HepG2 (cell line): ENCODE measurements around the gene RASIP1. TPM values are rescaled to one million over a fixed set of nuclear protein-coding genes. Genes with fewer than 3 reads are reported as not detected.

Experiments
- ATF7 ChIP-seq, 2 experiments: fragments of 450-650 bp in 1 of 2; sonication (generic) in 1 of 2; formaldehyde crosslinking in 1 of 2; IDR thresholded peaks; 2 replicates each; pipeline versions ENCODE4 v1.4.0 to v1.6.1; 2016 to 2020; ENCODE audit warnings: antibody characterized with exemption in 1 of 2, mild to moderate bottlenecking in 1 of 2, missing genetic modification reagents in 1 of 2
- ATM ChIP-seq: fragments of 450-650 bp; IDR thresholded peaks from 2 replicates; pipeline ENCODE4 v1.7.1; 2017; ENCODE audit warnings: mild to moderate bottlenecking, borderline replicate concordance
- CBX2 ChIP-seq, 2 experiments: fragments of 200-600 bp in 1 of 2; sonication (generic); formaldehyde crosslinking in 1 of 2; IDR thresholded peaks; 2 replicates each; pipeline versions ENCODE4 v1.7.0 to v1.8.1; 2018 to 2022; ENCODE audit warnings: low read depth in 2 of 2, low read length in 1 of 2, mild to moderate bottlenecking in 1 of 2, missing genetic modification reagents in 1 of 2
- CEBPG ChIP-seq: IDR thresholded peaks from 2 replicates; pipeline ENCODE4 v1.6.1; 2016
- HOXA7 ChIP-seq: sonication (generic); formaldehyde crosslinking; IDR thresholded peaks from 2 replicates; pipeline ENCODE4 v1.8.1; 2022; ENCODE audit warnings: mild to moderate bottlenecking, missing genetic modification reagents, moderate library complexity
- NBN ChIP-seq: fragments of 450-650 bp; conservative IDR thresholded peaks from 2 replicates; pipeline ENCODE4 v1.6.1; 2017
- NFYC ChIP-seq: IDR thresholded peaks from 2 replicates; pipeline ENCODE4 v1.6.1; 2016; ENCODE audit warnings: missing genetic modification reagents, missing compliant biosample characterization
- SIX1 ChIP-seq: sonication (generic); formaldehyde crosslinking; IDR thresholded peaks from 2 replicates; pipeline ENCODE4 v1.4.0; 2020; ENCODE audit warnings: missing genetic modification reagents, borderline replicate concordance
- SOX6 ChIP-seq, 2 experiments: fragments of 450-650 bp in 1 of 2; sonication (generic) in 1 of 2; formaldehyde crosslinking in 1 of 2; IDR thresholded peaks; 2 replicates each; pipeline versions ENCODE4 v1.4.0 to v1.6.1; 2017 to 2020; ENCODE audit warnings: antibody characterized with exemption in 1 of 2, mild to moderate bottlenecking in 1 of 2, missing genetic modification reagents in 1 of 2
- STAG1 ChIP-seq: sonication (generic); formaldehyde crosslinking; IDR thresholded peaks from 2 replicates; pipeline ENCODE4 v1.4.0; 2020; ENCODE audit warnings: missing genetic modification reagents
- ZFP1 ChIP-seq: IDR thresholded peaks from 2 replicates; pipeline ENCODE4 v1.6.1; 2016
- ZNF326 ChIP-seq: sonication (generic); formaldehyde crosslinking; IDR thresholded peaks from 2 replicates; pipeline ENCODE4 v1.4.0; 2020; ENCODE audit warnings: missing genetic modification reagents, borderline replicate concordance
- ZSCAN20 ChIP-seq: sonication (generic); formaldehyde crosslinking; IDR thresholded peaks from 2 replicates; pipeline ENCODE4 v1.4.0; 2020; ENCODE audit warnings: missing genetic modification reagents, mild to moderate bottlenecking, borderline replicate concordance
- polyA plus RNA-seq, 8 experiments: library from polyadenylated mRNA; depleted of rRNA in 3 of 8; stranded (reverse) in 7 of 8; unstranded in 1 of 8; fragments of >200 nt; fragmentation: Illumina TruSeq in 4 of 8; extraction: Trizol in 4 of 8; gene quantifications; 2 replicates each; pipeline versions ENCODE4 v1.2.1 to v1.2.3, GENCODE V29; 2011 to 2016; ENCODE audit warnings: low read depth in 4 of 8, missing spikeins in 1 of 8, mixed read lengths in 1 of 8; ENCODE audit not compliant: insufficient read depth in 1 of 8
- total RNA-seq, 5 experiments: library from RNA; depleted of rRNA; stranded (reverse); fragments of >200 nt; fragmentation: Illumina TruSeq; extraction: Trizol; gene quantifications; 2 replicates each; pipeline ENCODE4 v1.2.3, GENCODE V29; 2016; ENCODE audit warnings: low read depth in 1 of 5
- TF ChIP-seq, protein P1 (sequence below): sonication (generic); formaldehyde crosslinking; IDR thresholded peaks from 2 replicates; pipeline ENCODE4 v1.5.0; 2020; ENCODE audit warnings: missing genetic modification reagents
- TF ChIP-seq, protein P2 (sequence below): sonication (generic); formaldehyde crosslinking; IDR thresholded peaks from 2 replicates; pipeline ENCODE4 v1.4.0; 2020; ENCODE audit warnings: missing genetic modification reagents, mild to moderate bottlenecking, borderline replicate concordance
- TF ChIP-seq, protein P3 (sequence below): sonication (generic); formaldehyde crosslinking; IDR thresholded peaks from 2 replicates; pipeline ENCODE4 v1.4.0; 2020; ENCODE audit warnings: missing genetic modification reagents
- TF ChIP-seq, protein P4 (sequence below): sonication (generic); formaldehyde crosslinking; IDR thresholded peaks from 2 replicates; pipeline ENCODE4 v1.8.0; 2022; ENCODE audit warnings: missing genetic modification reagents, mild to moderate bottlenecking, moderate library complexity, borderline replicate concordance
- TF ChIP-seq, protein P5 (sequence below): IDR thresholded peaks from 2 replicates; pipeline ENCODE4 v1.6.1; 2016
- TF ChIP-seq, protein P6 (sequence below): IDR thresholded peaks from 2 replicates; pipeline ENCODE4 v1.4.0; 2020; ENCODE audit warnings: mild to moderate bottlenecking, missing genetic modification reagents

Gene RASIP1
- total and polyA plus RNA-seq, 2 of the 13 experiments (the other 11 are each of a cell fraction or from before 2014, with no cell fraction given): 0.44 to 0.58 TPM

DNA sequence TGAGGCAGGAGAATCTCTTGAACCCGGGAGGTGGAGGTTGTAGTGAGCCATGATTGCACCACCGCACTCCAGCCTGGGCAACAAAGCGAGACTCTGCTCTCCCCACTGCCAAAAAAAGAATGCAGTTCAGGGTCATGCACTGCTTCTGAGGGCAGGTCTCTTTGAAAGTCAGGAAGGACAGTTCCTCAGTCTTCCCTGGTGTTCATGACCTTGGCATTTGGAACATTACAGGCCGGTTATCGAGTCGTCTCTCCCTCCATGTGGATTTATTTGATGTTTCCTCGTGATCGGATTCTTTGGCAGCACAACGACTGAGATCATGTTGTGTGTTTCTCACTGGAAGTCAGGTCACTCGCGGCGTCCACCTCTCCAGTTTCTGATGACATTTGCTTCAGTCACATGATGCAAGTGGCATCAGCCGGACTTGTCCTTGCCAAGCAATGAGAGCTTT lies 32.1 kb upstream of the RASIP1 start (continued):
- TF ChIP-seq SIX1 (CRISPR knock-in tag) (peak; percentile 36; the same call in 1 of the 2 replicates), STAG1 (CRISPR knock-in tag) (no peak), SOX6 (IDR thresholded peaks at IDR 0.05) (no peak), SOX6 (CRISPR knock-in tag; IDR thresholded peaks at IDR 0.05) (peak; percentile 39), ZFP1 (CRISPR knock-in tag) (no peak), NBN (no peak), CEBPG (peak; percentile 36; the same call in 1 of the 2 replicates), ATF7 (IDR thresholded peaks at IDR 0.05) (peak; percentile 35; the same call in 1 of the 2 replicates), ATF7 (CRISPR knock-in tag; IDR thresholded peaks at IDR 0.05) (no peak), CBX2 (IDR thresholded peaks at IDR 0.05; ENCODE audit: low read depth, low read length) (no peak), CBX2 (CRISPR knock-in tag; IDR thresholded peaks at IDR 0.05; ENCODE audit: low read depth) (no peak), NFYC (CRISPR knock-in tag) (no peak), ZNF326 (CRISPR knock-in tag) (no peak), ZSCAN20 (CRISPR knock-in tag) (no peak), ATM (no peak), HOXA7 (CRISPR knock-in tag) (no peak)
- TF ChIP-seq, protein P1, sequence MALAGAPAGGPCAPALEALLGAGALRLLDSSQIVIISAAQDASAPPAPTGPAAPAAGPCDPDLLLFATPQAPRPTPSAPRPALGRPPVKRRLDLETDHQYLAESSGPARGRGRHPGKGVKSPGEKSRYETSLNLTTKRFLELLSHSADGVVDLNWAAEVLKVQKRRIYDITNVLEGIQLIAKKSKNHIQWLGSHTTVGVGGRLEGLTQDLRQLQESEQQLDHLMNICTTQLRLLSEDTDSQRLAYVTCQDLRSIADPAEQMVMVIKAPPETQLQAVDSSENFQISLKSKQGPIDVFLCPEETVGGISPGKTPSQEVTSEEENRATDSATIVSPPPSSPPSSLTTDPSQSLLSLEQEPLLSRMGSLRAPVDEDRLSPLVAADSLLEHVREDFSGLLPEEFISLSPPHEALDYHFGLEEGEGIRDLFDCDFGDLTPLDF (CRISPR knock-in tag): no peak
- TF ChIP-seq, protein P2, sequence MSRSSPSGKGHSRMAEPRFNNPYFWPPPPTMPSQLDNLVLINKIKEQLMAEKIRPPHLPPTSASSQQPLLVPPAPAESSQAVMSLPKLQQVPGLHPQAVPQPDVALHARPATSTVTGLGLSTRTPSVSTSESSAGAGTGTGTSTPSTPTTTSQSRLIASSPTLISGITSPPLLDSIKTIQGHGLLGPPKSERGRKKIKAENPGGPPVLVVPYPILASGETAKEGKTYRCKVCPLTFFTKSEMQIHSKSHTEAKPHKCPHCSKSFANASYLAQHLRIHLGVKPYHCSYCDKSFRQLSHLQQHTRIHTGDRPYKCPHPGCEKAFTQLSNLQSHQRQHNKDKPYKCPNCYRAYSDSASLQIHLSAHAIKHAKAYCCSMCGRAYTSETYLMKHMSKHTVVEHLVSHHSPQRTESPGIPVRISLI (CRISPR knock-in tag): peak; percentile 66
- TF ChIP-seq, protein P3, sequence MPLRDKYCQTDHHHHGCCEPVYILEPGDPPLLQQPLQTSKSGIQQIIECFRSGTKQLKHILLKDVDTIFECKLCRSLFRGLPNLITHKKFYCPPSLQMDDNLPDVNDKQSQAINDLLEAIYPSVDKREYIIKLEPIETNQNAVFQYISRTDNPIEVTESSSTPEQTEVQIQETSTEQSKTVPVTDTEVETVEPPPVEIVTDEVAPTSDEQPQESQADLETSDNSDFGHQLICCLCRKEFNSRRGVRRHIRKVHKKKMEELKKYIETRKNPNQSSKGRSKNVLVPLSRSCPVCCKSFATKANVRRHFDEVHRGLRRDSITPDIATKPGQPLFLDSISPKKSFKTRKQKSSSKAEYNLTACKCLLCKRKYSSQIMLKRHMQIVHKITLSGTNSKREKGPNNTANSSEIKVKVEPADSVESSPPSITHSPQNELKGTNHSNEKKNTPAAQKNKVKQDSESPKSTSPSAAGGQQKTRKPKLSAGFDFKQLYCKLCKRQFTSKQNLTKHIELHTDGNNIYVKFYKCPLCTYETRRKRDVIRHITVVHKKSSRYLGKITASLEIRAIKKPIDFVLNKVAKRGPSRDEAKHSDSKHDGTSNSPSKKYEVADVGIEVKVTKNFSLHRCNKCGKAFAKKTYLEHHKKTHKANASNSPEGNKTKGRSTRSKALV (CRISPR knock-in tag): no peak
- TF ChIP-seq, protein P4, sequence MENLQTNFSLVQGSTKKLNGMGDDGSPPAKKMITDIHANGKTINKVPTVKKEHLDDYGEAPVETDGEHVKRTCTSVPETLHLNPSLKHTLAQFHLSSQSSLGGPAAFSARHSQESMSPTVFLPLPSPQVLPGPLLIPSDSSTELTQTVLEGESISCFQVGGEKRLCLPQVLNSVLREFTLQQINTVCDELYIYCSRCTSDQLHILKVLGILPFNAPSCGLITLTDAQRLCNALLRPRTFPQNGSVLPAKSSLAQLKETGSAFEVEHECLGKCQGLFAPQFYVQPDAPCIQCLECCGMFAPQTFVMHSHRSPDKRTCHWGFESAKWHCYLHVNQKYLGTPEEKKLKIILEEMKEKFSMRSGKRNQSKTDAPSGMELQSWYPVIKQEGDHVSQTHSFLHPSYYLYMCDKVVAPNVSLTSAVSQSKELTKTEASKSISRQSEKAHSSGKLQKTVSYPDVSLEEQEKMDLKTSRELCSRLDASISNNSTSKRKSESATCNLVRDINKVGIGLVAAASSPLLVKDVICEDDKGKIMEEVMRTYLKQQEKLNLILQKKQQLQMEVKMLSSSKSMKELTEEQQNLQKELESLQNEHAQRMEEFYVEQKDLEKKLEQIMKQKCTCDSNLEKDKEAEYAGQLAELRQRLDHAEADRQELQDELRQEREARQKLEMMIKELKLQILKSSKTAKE (CRISPR knock-in tag): peak; percentile 94
- TF ChIP-seq, protein P5, sequence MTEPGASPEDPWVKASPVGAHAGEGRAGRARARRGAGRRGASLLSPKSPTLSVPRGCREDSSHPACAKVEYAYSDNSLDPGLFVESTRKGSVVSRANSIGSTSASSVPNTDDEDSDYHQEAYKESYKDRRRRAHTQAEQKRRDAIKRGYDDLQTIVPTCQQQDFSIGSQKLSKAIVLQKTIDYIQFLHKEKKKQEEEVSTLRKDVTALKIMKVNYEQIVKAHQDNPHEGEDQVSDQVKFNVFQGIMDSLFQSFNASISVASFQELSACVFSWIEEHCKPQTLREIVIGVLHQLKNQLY (CRISPR knock-in tag): 0 out of 2 replicates have a peak, but pooled peaks have one; percentile 46
- TF ChIP-seq, protein P6, sequence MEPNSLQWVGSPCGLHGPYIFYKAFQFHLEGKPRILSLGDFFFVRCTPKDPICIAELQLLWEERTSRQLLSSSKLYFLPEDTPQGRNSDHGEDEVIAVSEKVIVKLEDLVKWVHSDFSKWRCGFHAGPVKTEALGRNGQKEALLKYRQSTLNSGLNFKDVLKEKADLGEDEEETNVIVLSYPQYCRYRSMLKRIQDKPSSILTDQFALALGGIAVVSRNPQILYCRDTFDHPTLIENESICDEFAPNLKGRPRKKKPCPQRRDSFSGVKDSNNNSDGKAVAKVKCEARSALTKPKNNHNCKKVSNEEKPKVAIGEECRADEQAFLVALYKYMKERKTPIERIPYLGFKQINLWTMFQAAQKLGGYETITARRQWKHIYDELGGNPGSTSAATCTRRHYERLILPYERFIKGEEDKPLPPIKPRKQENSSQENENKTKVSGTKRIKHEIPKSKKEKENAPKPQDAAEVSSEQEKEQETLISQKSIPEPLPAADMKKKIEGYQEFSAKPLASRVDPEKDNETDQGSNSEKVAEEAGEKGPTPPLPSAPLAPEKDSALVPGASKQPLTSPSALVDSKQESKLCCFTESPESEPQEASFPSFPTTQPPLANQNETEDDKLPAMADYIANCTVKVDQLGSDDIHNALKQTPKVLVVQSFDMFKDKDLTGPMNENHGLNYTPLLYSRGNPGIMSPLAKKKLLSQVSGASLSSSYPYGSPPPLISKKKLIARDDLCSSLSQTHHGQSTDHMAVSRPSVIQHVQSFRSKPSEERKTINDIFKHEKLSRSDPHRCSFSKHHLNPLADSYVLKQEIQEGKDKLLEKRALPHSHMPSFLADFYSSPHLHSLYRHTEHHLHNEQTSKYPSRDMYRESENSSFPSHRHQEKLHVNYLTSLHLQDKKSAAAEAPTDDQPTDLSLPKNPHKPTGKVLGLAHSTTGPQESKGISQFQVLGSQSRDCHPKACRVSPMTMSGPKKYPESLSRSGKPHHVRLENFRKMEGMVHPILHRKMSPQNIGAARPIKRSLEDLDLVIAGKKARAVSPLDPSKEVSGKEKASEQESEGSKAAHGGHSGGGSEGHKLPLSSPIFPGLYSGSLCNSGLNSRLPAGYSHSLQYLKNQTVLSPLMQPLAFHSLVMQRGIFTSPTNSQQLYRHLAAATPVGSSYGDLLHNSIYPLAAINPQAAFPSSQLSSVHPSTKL (CRISPR knock-in tag): peak; percentile 88
